ENCODE results near the gene JAM3. TPM values are rescaled to one million over a fixed set of nuclear protein-coding genes. Genes with fewer than 3 reads are reported as not detected.

Gene JAM3
- total RNA-seq, 4 donors from 2014 or later: 60.9 to 124 (median 96.5) TPM

DNA sequence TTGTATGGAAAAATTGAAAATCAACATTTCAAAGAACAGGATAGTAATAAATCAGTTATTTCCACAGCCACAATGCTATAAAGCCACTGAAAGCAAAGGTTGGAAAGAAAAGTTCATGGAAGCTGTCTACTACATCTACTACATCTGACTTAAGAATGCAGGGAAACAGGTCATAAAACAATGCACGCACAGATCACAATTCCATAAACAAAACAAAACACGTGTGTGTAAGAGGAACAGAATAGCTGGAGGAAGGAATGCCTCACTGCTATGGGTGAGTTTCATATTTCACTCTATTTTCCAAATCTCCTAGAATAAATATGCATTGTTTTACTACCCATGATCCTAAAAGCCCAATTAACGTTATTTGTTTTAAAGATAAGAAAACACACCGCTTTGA is 88.6 kb downstream of the JAM3 start:
- 45 to 59% methylated on average over 4 of the region's 4 CpGs for WGBS, 2 donors
- no peaks in the 10 kb centered on the region for H3K27me3 ChIP-seq
- H3K9me3 ChIP-seq: no peaks in the 10 kb centered on the region
- TF ChIP-seq, protein P1, sequence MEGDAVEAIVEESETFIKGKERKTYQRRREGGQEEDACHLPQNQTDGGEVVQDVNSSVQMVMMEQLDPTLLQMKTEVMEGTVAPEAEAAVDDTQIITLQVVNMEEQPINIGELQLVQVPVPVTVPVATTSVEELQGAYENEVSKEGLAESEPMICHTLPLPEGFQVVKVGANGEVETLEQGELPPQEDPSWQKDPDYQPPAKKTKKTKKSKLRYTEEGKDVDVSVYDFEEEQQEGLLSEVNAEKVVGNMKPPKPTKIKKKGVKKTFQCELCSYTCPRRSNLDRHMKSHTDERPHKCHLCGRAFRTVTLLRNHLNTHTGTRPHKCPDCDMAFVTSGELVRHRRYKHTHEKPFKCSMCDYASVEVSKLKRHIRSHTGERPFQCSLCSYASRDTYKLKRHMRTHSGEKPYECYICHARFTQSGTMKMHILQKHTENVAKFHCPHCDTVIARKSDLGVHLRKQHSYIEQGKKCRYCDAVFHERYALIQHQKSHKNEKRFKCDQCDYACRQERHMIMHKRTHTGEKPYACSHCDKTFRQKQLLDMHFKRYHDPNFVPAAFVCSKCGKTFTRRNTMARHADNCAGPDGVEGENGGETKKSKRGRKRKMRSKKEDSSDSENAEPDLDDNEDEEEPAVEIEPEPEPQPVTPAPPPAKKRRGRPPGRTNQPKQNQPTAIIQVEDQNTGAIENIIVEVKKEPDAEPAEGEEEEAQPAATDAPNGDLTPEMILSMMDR (IDR thresholded peaks at IDR 0.05): no peak
- no peak for TF ChIP-seq POLR2A (IDR thresholded peaks at IDR 0.05)
- TF ChIP-seq EP300 (IDR thresholded peaks at IDR 0.05): no peak
- H3K36me3 ChIP-seq: peaks cover 0 to 89% (median 13%) of the 10 kb centered on the region in 3 donors
- no peak overlapping the region for H3K27ac ChIP-seq
- DNase-seq (ENCODE audit: low spot score in 2 of 2): no peak
- no peaks in the 10 kb centered on the region for H3K4me1 ChIP-seq
- H3K4me3 ChIP-seq: no peak overlapping the region

GRCh38 chr11:134158023-134158422 is 89.2 kb downstream of the JAM3 start:
- no peak overlapping the region for H3K4me3 ChIP-seq
- TF ChIP-seq POLR2A (IDR thresholded peaks at IDR 0.05): no peak
- 83 to 96% methylated on average over 9 of the region's 9 CpGs for WGBS, 2 donors
- no peaks in the 10 kb centered on the region for H3K4me1 ChIP-seq
- H3K36me3 ChIP-seq: peaks cover 0 to 89% (median 13%) of the 10 kb centered on the region in 3 donors
- no peaks in the 10 kb centered on the region for H3K27me3 ChIP-seq
- no peaks in the 10 kb centered on the region for H3K9me3 ChIP-seq
- H3K27ac ChIP-seq: no peak overlapping the region
- no peak for DNase-seq (ENCODE audit: low spot score in 2 of 2)

- Histone ChIP-seq H3K9me3 (no peaks in the 10 kb centered on the region), H3K36me3 (peaks cover 0 to 82% (median 13%) of the 10 kb centered on the region in 3 donors), H3K27me3 (no peaks in the 10 kb centered on the region), H3K27ac (no peak overlapping the region), H3K4me3 (no peak overlapping the region), H3K4me1 (no peaks in the 10 kb centered on the region)
- TF ChIP-seq POLR2A (IDR thresholded peaks at IDR 0.05) (no peak), EP300 (IDR thresholded peaks at IDR 0.05) (no peak)
- TF ChIP-seq, protein P1 (IDR thresholded peaks at IDR 0.05): no peak
- WGBS, 2 donors: 88 to 91% methylated on average over 7 to 8 of the region's 9 CpGs
- no peak for DNase-seq (ENCODE audit: low spot score in 2 of 2)
Measured at GRCh38 chr11:134159652-134160051, 90.8 kb downstream of the JAM3 start.

GRCh38 chr11:134164490-134165370 is 95.9 kb downstream of the JAM3 start:
- TF ChIP-seq, protein P1 (IDR thresholded peaks at IDR 0.05): no peak
- TF ChIP-seq EP300 (IDR thresholded peaks at IDR 0.05) (no peak), POLR2A (IDR thresholded peaks at IDR 0.05) (no peak)
- no peaks in the 10 kb centered on the region for H3K27me3 ChIP-seq
- no peak overlapping the region for H3K27ac ChIP-seq
- H3K36me3 ChIP-seq: peaks cover 0 to 75% (median 0%) of the 10 kb centered on the region in 3 donors
- H3K9me3 ChIP-seq: no peaks in the 10 kb centered on the region
- WGBS, 2 donors: 94 to 96% methylated on average over 11 of the region's 11 CpGs
- no peaks in the 10 kb centered on the region for H3K4me1 ChIP-seq
- no peak for DNase-seq (ENCODE audit: low spot score in 2 of 2)
- H3K4me3 ChIP-seq: no peak overlapping the region

DNA sequence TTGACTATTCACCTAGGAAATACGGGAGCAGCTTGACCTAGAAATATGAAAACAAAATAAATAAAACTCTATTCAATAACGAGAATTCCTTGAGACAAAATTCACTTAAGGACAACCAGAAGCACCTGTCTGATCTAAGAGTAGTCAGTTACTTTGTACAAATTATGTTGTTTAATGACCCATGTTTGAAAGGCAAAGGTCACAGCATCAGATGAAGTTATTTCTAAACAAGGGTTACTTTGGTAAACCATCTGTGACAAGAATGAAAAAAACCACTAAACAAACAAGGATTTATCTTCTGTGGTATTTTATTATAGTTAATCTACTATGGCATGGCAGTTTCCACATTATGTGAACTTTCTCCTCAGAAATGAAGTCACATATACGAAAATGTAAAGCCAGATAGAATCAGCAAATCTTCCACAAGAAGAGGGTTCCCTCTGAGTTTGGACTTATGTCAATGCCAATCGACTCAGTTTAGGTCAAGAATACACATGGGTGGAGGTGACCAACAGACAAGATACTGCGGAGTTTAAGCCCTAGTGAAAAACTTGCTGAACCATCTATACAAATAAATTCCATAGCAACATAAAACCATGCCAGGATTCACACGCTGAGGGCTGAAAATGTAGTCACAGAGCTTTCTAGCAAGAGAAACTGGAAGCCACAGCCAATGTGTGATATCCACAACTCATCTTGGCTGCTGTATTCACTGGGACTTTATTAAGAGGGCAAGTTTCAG is 101.5 kb downstream of the JAM3 start:
- Histone ChIP-seq H3K4me1 (no peaks in the 10 kb centered on the region), H3K36me3 (peaks cover 0 to 59% (median 0%) of the 10 kb centered on the region in 3 donors), H3K9me3 (no peaks in the 10 kb centered on the region), H3K4me3 (no peak overlapping the region), H3K27me3 (no peaks in the 10 kb centered on the region), H3K27ac (no peak overlapping the region)
- TF ChIP-seq, protein P1 (IDR thresholded peaks at IDR 0.05): no peak
- TF ChIP-seq EP300 (IDR thresholded peaks at IDR 0.05) (no peak), POLR2A (IDR thresholded peaks at IDR 0.05) (no peak)
- DNase-seq (ENCODE audit: low spot score in 2 of 2): no peak
- 90% methylated on average over 6 of the region's 6 CpGs for WGBS, 2 donors
